ENCODE measurements around the gene CTDNEP1.

- TF ChIP-seq CTCF (IDR thresholded peaks at IDR 0.05), result no peak
- no peak for TF ChIP-seq POLR2A (IDR thresholded peaks at IDR 0.05)
- TF ChIP-seq EP300 (IDR thresholded peaks at IDR 0.05), result no peak
These were observed 37.9 kb upstream of the CTDNEP1 start for GRCh38 chr17:7289256-7290032.
